Dendritic cell treated with granulocyte-macrophage colony-stimulating factor and Interleukin-4, amounts not matched to agents 40 ng/mL and 50 ng/mL, for 4 days (primary cell): ENCODE data around the gene RTN4RL2.

Experiments
- H3K27ac Mint-ChIP-seq: one replicate; pipeline ENCODE4 v1.8.0; 2022; ENCODE audit warnings: mild to moderate bottlenecking, mixed read lengths
- H3K27me3 Mint-ChIP-seq: one replicate; pipeline ENCODE4 v1.8.0; 2022; ENCODE audit warnings: mild to moderate bottlenecking, mixed read lengths
- H3K36me3 Mint-ChIP-seq: one replicate; pipeline ENCODE4 v1.8.0; 2022; ENCODE audit warnings: low read depth, mixed read lengths
- H3K4me1 Mint-ChIP-seq: one replicate; pipeline ENCODE4 v1.8.0; 2022; ENCODE audit warnings: low read depth, mixed read lengths
- H3K4me3 Mint-ChIP-seq: one replicate; pipeline ENCODE4 v1.8.0; 2022; ENCODE audit warnings: mild to moderate bottlenecking, moderate library complexity, mixed read lengths
- H3K9me3 Mint-ChIP-seq: one replicate; pipeline ENCODE4 v1.8.0; 2022; ENCODE audit warnings: mixed read lengths
- intact Hi-C: fragments of 100-400 bp; cut with micrococcal nuclease; formaldehyde crosslinking; loops from one replicate; pipeline ENCODE4 v1.15.0; 2022

The RTN4RL2 gene

DNA sequence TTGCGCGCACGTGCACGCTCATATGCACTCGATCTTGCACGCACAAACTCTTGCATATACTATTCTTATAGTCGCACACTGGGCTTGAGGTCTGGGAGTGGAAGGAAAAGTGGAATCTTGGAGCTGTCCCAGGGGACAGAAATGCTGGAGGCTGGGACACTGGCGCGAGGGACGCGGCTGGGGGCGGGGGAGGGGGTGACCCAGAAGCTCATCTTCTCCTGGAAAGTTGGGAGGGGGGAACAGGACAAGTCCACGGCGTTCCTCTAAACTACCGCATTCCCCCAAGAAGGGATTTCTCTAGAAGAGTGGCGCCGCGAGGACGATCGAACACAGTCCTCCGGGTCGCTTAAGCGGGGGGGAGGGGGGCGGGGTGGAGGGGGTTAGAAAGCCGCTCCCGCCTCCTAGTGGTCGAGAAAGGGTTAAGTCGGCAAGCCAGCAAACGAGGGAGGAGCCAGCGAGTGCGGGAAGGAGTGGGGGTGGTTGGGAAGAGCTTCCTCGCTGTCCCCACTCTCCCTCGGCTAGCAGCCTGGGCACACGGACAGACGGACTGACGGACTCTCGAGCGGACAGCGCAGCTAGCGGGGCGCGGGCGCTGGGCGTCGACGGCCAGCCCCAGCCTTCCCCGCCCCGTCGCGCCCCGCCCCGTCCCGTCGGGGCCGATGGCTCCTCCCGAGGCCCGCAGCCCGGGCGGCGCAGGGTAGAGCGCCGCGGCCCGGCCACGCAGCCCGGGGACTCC is at the start of gene RTN4RL2:
Gene RTN4RL2, plus strand, starts transcription at position 507 of the 736 bp plus-strand sequence. CDS start 338 bp downstream, outside the sequence.
- Mint-ChIP-seq H3K27ac (no peak within 1 kb of the TSS), H3K27me3 (peaks cover 56% of the 10 kb centered on the region), H3K36me3 (no peaks in the 10 kb centered on the region), H3K9me3 (no peaks in the 10 kb centered on the region), H3K4me1 (peaks cover 46% of the 10 kb centered on the region), H3K4me3 (peak within 1 kb of the TSS; percentile 67)
- intact Hi-C loops = no loop called here

GRCh38 chr11:57413681-57414080 is 46.6 kb upstream of the RTN4RL2 start:
- H3K27ac Mint-ChIP-seq = no peak overlapping the region

GRCh38 chr11:57414612-57415212 is 45.6 kb upstream of the RTN4RL2 start:
- no peak overlapping the region for H3K27ac Mint-ChIP-seq
- H3K27me3 Mint-ChIP-seq = no peaks in the 10 kb centered on the region
- intact Hi-C loops = no loop called here
- peaks cover 95% of the 10 kb centered on the region for H3K36me3 Mint-ChIP-seq
- no peaks in the 10 kb centered on the region for H3K9me3 Mint-ChIP-seq
- H3K4me1 Mint-ChIP-seq = peaks cover 19% of the 10 kb centered on the region
- H3K4me3 Mint-ChIP-seq = no peak overlapping the region

More at GRCh38 chr11:57413681-57414080, 46.6 kb upstream of the RTN4RL2 start:
- Mint-ChIP-seq H3K36me3 (peaks cover 95% of the 10 kb centered on the region), H3K9me3 (no peaks in the 10 kb centered on the region), H3K27me3 (no peaks in the 10 kb centered on the region), H3K4me3 (no peak overlapping the region), H3K4me1 (peaks cover 19% of the 10 kb centered on the region)
- intact Hi-C loops = no loop called here

DNA sequence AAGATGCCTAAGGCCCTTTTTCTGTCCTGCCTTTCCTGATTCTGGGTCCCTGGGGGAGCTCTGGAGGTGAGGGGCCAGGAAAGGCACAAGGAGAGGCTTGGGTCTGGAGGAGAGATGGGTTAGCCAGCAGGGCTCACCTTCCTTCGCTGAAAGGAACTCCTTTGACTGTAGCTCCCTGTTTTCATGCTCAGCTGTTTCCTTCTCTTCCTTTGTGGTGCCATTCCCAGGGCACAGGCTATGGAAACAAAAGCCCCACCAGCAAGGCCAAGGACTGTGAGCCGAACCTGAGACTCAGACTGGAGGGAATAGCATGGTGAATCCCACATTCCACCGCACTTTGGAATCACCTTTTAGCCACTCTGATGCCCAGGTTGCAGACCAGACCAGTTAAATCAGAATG is 43.9 kb upstream of the RTN4RL2 start:
- Mint-ChIP-seq H3K4me1 (peaks cover 16% of the 10 kb centered on the region), H3K9me3 (no peaks in the 10 kb centered on the region), H3K36me3 (peaks cover 96% of the 10 kb centered on the region), H3K27me3 (no peaks in the 10 kb centered on the region), H3K4me3 (no peak overlapping the region), H3K27ac (no peak overlapping the region)
- intact Hi-C loops = no loop called here

- H3K9me3 Mint-ChIP-seq = no peaks in the 10 kb centered on the region
- H3K27ac Mint-ChIP-seq = no peak overlapping the region
- peaks cover 20% of the 10 kb centered on the region for H3K4me1 Mint-ChIP-seq
- no peaks in the 10 kb centered on the region for H3K27me3 Mint-ChIP-seq
- peaks cover 96% of the 10 kb centered on the region for H3K36me3 Mint-ChIP-seq
- intact Hi-C loops = no loop called here
- H3K4me3 Mint-ChIP-seq = no peak overlapping the region
These were observed 43.3 kb upstream of the RTN4RL2 start for GRCh38 chr11:57417056-57417455.

- H3K9me3 Mint-ChIP-seq = no peaks in the 10 kb centered on the region
- intact Hi-C loops = no loop called here
- no peak overlapping the region for H3K27ac Mint-ChIP-seq
- peaks cover 99% of the 10 kb centered on the region for H3K36me3 Mint-ChIP-seq
- H3K4me3 Mint-ChIP-seq = no peak overlapping the region
- peaks cover 29% of the 10 kb centered on the region for H3K4me1 Mint-ChIP-seq
- H3K27me3 Mint-ChIP-seq = no peaks in the 10 kb centered on the region
These were observed 42.2 kb upstream of the RTN4RL2 start for GRCh38 chr11:57418131-57418530.

DNA sequence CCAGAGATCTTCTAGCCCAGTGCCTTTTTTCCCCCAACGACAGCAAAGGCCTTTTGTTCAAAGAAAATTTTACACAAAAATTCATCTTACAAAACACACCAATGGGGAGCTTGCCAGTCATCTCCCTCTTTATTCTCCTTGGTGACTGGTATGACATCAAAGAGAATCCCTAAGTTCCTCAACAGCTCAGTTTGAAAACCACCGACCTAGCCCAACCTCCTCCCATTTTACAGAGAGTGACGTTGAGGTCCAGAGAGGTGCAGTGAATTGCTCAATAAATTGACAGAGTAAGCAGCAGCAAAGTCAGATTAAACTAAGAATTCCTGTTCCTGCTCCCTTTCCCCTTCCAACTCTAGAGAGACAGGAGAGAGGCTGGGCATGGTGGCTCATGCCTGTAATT is 41.2 kb upstream of the RTN4RL2 start:
- Mint-ChIP-seq H3K4me3 (no peak overlapping the region), H3K9me3 (no peaks in the 10 kb centered on the region), H3K27me3 (no peaks in the 10 kb centered on the region), H3K27ac (no peak overlapping the region), H3K4me1 (peaks cover 34% of the 10 kb centered on the region), H3K36me3 (peaks cover 99% of the 10 kb centered on the region)
- intact Hi-C loops = no loop called here

- no peaks in the 10 kb centered on the region for H3K9me3 Mint-ChIP-seq
- no peak overlapping the region for H3K27ac Mint-ChIP-seq
- H3K4me3 Mint-ChIP-seq = no peak overlapping the region
- H3K4me1 Mint-ChIP-seq = peaks cover 53% of the 10 kb centered on the region
- no peaks in the 10 kb centered on the region for H3K27me3 Mint-ChIP-seq
- peaks cover 95% of the 10 kb centered on the region for H3K36me3 Mint-ChIP-seq
- intact Hi-C loops = no loop called here
These were observed 39.3 kb upstream of the RTN4RL2 start for GRCh38 chr11:57421066-57421465.

- Mint-ChIP-seq H3K27ac (no peak overlapping the region), H3K27me3 (no peaks in the 10 kb centered on the region), H3K36me3 (peaks cover 87% of the 10 kb centered on the region), H3K4me1 (peaks cover 60% of the 10 kb centered on the region), H3K4me3 (no peak overlapping the region), H3K9me3 (no peaks in the 10 kb centered on the region)
- intact Hi-C loops = no loop called here
These were observed 38.5 kb upstream of the RTN4RL2 start for GRCh38 chr11:57421805-57422204.

GRCh38 chr11:57422669-57423068 is 37.7 kb upstream of the RTN4RL2 start:
- Mint-ChIP-seq H3K9me3 (no peaks in the 10 kb centered on the region), H3K4me1 (peaks cover 69% of the 10 kb centered on the region), H3K36me3 (peaks cover 79% of the 10 kb centered on the region), H3K27me3 (no peaks in the 10 kb centered on the region), H3K4me3 (no peak overlapping the region), H3K27ac (peak overlapping the region; percentile 91)
- intact Hi-C loops = no loop called here

GRCh38 chr11:57424137-57424791 is 36.1 kb upstream of the RTN4RL2 start:
- H3K27me3 Mint-ChIP-seq = no peaks in the 10 kb centered on the region
- intact Hi-C loops = no loop called here

DNA sequence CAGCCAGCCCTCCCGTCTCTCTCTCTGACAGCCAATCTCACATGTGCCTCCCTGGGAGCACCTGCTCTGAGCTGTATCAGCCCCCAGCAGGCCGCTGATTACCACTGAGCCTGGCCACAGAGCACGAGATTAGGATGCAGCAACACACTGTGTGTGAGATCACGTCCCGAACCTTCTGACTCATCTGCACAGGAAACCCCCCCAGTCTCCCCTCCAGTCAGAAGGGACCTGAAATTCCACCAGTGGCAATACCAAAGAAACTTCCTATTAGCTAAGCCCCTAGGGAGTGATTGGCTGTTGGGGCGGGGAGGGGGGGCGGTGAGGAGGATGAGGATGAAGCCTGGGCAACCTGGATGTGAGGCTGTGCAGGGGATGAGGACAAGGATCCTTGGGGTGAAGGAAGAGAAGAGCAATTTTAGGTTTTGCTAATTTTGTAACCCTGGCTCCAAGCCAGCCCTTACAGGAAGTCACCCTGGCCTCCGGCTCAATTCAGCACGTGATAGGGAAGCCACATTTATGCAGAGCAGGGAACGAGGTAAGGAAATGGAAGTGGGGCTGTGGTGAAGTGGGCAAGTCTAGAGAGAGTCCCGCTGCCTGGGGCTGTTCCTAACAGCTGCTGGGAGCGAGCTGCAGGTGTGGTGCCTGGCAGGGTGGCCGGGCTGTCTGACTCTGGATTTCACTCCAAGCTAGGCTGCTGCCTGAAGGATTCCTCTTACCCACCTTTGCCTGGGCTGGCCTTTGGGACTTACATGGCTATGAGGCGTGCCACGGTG is 35.4 kb upstream of the RTN4RL2 start:
- Mint-ChIP-seq H3K4me1 (peaks cover 79% of the 10 kb centered on the region), H3K27ac (peak overlapping the region; percentile 91), H3K4me3 (peak overlapping the region; percentile 65), H3K36me3 (peaks cover 56% of the 10 kb centered on the region), H3K9me3 (no peaks in the 10 kb centered on the region), H3K27me3 (no peaks in the 10 kb centered on the region)
- intact Hi-C loops = no loop called here

More at GRCh38 chr11:57424137-57424791, 36.1 kb upstream of the RTN4RL2 start:
- H3K36me3 Mint-ChIP-seq = peaks cover 63% of the 10 kb centered on the region
- H3K4me3 Mint-ChIP-seq = peak overlapping the region; percentile 65
- peaks cover 73% of the 10 kb centered on the region for H3K4me1 Mint-ChIP-seq
- no peaks in the 10 kb centered on the region for H3K9me3 Mint-ChIP-seq
- H3K27ac Mint-ChIP-seq = peak overlapping the region; percentile 91

DNA sequence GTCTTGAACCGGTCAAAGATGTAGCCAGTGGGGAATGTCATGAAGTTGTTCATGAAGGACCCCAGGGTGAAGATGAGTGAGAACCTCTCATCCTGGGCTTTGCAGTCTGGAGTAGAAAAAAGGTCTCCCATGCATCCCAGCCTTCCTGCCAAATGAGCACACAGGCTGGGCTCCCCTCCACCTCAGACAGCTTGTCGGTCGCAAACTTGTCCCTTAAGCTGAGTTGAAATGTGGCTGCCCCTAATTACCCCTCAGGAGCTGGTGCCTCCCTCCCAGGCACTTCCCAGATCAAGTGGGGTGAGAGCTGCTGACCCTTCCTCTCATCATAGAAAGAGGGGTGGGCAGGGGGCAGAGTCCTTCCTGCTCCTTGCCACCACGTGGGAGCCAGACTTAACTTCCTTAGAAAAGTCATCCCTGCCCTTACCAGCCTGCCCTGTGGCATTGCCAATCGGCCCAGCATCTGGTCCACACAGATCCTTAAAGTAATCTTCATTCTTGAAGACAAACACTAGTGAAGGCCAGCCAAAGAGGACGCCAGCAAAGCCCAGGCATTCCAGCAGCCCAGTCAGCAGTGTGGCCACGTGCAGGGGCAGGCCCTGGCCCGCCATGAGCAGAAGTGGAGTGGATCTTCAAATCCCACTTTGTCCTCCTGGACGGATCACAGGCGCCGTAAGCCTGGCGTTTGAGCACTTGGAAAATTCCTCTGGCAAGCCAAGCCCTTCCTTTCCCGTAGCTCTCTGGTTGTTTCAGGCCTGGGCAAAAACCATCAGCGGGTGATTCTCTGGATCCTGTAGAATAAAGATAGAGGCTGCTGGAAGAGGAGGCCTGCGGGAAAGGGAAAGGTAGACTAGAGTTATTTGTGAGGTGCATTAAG is 34.5 kb upstream of the RTN4RL2 start:
- Mint-ChIP-seq H3K9me3 (no peaks in the 10 kb centered on the region), H3K4me1 (peaks cover 87% of the 10 kb centered on the region), H3K4me3 (peak overlapping the region; percentile 77), H3K27ac (peak overlapping the region; percentile 91), H3K27me3 (no peaks in the 10 kb centered on the region), H3K36me3 (peaks cover 47% of the 10 kb centered on the region)
- intact Hi-C loops = no loop called here
